PC-9 (cell line): ENCODE results near the gene SLC9A9. TPM values are rescaled to one million over a fixed set of nuclear protein-coding genes. Genes with fewer than 3 reads are reported as not detected.

Experiments
- BruUV-seq: library from RNA; stranded (reverse); fragments of 400-500 nt; replicated peaks from 2 replicates; lab custom pipeline; 2021; lab: Mats Ljungman, UMichigan
- CTCF ChIA-PET: fragments of 300-600 bp; sonication (Branson Sonifier 250); formaldehyde crosslinking; loops from one replicate; lab custom pipeline; 2022; ENCODE audit warnings: antibody characterized with exemption; lab: Charles Lee
- POLR2A ChIA-PET: fragments of 300-600 bp; sonication (Branson Sonifier 250); formaldehyde crosslinking; loops from one replicate; lab custom pipeline; 2022; ENCODE audit warnings: antibody characterized with exemption; ENCODE audit not compliant: unreplicated experiment; lab: Charles Lee
- DNase-seq, 2 experiments: peaks; one replicate each; pipeline versions ENCODE4 v3.0.0 to v3.0.0-alpha.2; 2015 to 2022; ENCODE audit warnings: mixed read lengths in 1 of 2
- H2AFZ ChIP-seq: fragments of 200-600 bp; sonication (generic); 2 replicates; pipeline ENCODE4 v1.8.1; 2017; ENCODE audit warnings: antibody characterized with exemption
- H3F3A ChIP-seq: fragments of 200-600 bp; sonication (generic); 2 replicates; pipeline ENCODE4 v1.8.1; 2017; ENCODE audit warnings: antibody characterized with exemption, mild to moderate bottlenecking, low read depth; ENCODE audit not compliant: insufficient read depth
- H3K27ac ChIP-seq: fragments of 200-600 bp; sonication (generic); 2 replicates; pipeline ENCODE4 v1.6.1; 2016; ENCODE audit warnings: mixed run types
- H3K27me3 ChIP-seq: fragments of 200-600 bp; sonication (generic); 2 replicates; pipeline ENCODE4 v1.6.1; 2016; ENCODE audit warnings: low read depth, mixed run types; ENCODE audit not compliant: insufficient read depth
- H3K36me3 ChIP-seq: fragments of 200-600 bp; sonication (generic); 2 replicates; pipeline ENCODE4 v1.6.1; 2016; ENCODE audit warnings: low read depth, mixed run types
- H3K4me1 ChIP-seq: fragments of 200-600 bp; sonication (generic); replicated peaks from 2 replicates; pipeline ENCODE4 v1.6.1; 2016; ENCODE audit warnings: mixed run types; ENCODE audit not compliant: insufficient read depth
- H3K4me2 ChIP-seq: fragments of 200-600 bp; sonication (generic); 2 replicates; pipeline ENCODE4 v1.6.1; 2017; ENCODE audit warnings: mixed run types
- H3K4me3 ChIP-seq: fragments of 200-600 bp; sonication (generic); 2 replicates; pipeline ENCODE4 v1.6.1; 2016; ENCODE audit warnings: mixed run types
- H3K79me2 ChIP-seq: fragments of 200-600 bp; sonication (generic); 2 replicates; pipeline ENCODE4 v1.6.1; 2017; ENCODE audit warnings: low read depth, mixed run types
- H3K9me2 ChIP-seq: fragments of 200-600 bp; sonication (generic); 2 replicates; pipeline ENCODE4 v1.8.1; 2017; ENCODE audit warnings: mild to moderate bottlenecking; ENCODE audit not compliant: insufficient read depth
- H3K9me3 ChIP-seq: fragments of 200-600 bp; sonication (generic); 2 replicates; pipeline ENCODE4 v1.8.1; 2016; ENCODE audit warnings: low read depth; ENCODE audit not compliant: insufficient read depth
- H4K20me1 ChIP-seq: fragments of 200-600 bp; sonication (generic); 2 replicates; pipeline ENCODE4 v1.8.1; 2017; ENCODE audit not compliant: insufficient read depth
- EZH2 ChIP-seq: fragments of 200-600 bp; sonication (generic); IDR thresholded peaks from 2 replicates; pipeline ENCODE4 v1.8.0; 2017; ENCODE audit warnings: antibody characterized with exemption, low read depth
- intact Hi-C: fragments of 100-400 bp; cut with micrococcal nuclease; formaldehyde crosslinking; loops from one replicate; pipeline ENCODE4 v1.10.0; 2022; ENCODE audit not compliant: unreplicated experiment
- total RNA-seq: library from RNA; stranded (reverse); gene quantifications from 2 replicates; pipeline ENCODE4 v1.2.3, GENCODE V29; 2021
- TF ChIP-seq, protein P1 (sequence below): fragments of 200-600 bp; sonication (generic); conservative IDR thresholded peaks from 2 replicates; pipeline ENCODE4 v1.6.1; 2017; ENCODE audit warnings: mixed run types, antibody characterized with exemption, mild to moderate bottlenecking, moderate library complexity

SLC9A9 gene
- total RNA-seq, 1 experiment from 2014 or later, result 1.7 TPM

DNA sequence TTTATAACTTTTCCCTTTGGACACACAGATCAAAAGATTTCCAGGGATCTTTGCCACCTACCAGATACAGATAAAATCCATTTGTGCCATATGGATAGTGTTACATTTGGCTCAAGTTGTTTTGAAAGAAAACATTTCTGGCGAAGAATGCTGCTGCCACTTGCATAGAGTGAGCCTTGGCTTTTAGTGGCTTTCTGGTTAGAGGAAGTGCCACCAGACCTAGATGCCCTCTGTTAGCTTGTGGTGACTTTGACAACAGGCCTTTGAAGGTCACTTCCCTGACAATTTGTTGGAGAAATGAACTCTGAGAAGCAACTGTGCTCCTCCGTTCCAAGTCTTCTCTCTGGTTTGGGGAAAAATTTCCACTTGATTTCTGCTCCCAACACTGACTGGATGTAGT lies 570.7 kb downstream of the SLC9A9 start:
- no peaks in the 10 kb centered on the region for H3K36me3 ChIP-seq
- no peaks in the 10 kb centered on the region for H3K9me3 ChIP-seq
- H3K4me3 ChIP-seq, result no peak overlapping the region
- CTCF ChIA-PET, result no interaction called here
- no peak for DNase-seq
- intact Hi-C loops, result no loop called here
- no TSS peak for BruUV-seq
- no peak overlapping the region for H3K27ac ChIP-seq
- no peaks in the 10 kb centered on the region for H4K20me1 ChIP-seq
- POLR2A ChIA-PET, result no interaction called here
- no peaks in the 10 kb centered on the region for H3K79me2 ChIP-seq
- TF ChIP-seq EZH2, result no peak
- TF ChIP-seq, protein P1, sequence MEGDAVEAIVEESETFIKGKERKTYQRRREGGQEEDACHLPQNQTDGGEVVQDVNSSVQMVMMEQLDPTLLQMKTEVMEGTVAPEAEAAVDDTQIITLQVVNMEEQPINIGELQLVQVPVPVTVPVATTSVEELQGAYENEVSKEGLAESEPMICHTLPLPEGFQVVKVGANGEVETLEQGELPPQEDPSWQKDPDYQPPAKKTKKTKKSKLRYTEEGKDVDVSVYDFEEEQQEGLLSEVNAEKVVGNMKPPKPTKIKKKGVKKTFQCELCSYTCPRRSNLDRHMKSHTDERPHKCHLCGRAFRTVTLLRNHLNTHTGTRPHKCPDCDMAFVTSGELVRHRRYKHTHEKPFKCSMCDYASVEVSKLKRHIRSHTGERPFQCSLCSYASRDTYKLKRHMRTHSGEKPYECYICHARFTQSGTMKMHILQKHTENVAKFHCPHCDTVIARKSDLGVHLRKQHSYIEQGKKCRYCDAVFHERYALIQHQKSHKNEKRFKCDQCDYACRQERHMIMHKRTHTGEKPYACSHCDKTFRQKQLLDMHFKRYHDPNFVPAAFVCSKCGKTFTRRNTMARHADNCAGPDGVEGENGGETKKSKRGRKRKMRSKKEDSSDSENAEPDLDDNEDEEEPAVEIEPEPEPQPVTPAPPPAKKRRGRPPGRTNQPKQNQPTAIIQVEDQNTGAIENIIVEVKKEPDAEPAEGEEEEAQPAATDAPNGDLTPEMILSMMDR, result no peak
- H3K4me1 ChIP-seq, result no peaks in the 10 kb centered on the region
- H3K27me3 ChIP-seq, result no peaks in the 10 kb centered on the region
- H3K4me2 ChIP-seq, result no peak overlapping the region
- H3F3A ChIP-seq, result no peaks in the 10 kb centered on the region
- no peak overlapping the region for H2AFZ ChIP-seq
- H3K9me2 ChIP-seq, result no peaks in the 10 kb centered on the region

DNA sequence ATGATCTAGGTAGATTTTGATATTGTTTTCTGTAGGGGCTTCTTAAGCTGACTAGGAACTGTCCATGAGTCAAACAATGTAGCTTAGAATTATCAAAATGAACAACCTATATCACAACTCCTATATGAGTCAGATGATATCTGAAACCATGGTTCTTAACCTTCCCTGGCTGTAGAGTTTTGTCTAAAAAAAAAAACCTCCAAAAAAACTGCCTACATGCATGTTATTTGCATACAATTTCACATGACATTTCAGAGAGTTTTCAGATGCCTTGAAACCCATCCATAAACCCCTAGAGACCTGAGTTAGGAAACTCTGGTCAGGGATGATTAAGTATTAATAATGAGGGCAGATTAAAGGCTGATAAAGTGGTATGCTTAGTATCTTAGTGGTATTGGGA lies 571.7 kb downstream of the SLC9A9 start:
- no peaks in the 10 kb centered on the region for H3K36me3 ChIP-seq
- no peak overlapping the region for H3K4me3 ChIP-seq
- H4K20me1 ChIP-seq, result no peaks in the 10 kb centered on the region
- H3K27me3 ChIP-seq, result no peaks in the 10 kb centered on the region
- H3K27ac ChIP-seq, result no peak overlapping the region
- ChIA-PET POLR2A (interaction anchor here (0.6 kb wide), 1 partner anchor 166 kb away, joined by 3 read pairs; no protein-coding TSS in a partner anchor), CTCF (interaction anchor here (0.7 kb wide), 1 partner anchor 381 kb away, joined by 6 read pairs; no protein-coding TSS in a partner anchor)
- H3K9me3 ChIP-seq, result no peaks in the 10 kb centered on the region
- BruUV-seq, result no TSS peak
- no peaks in the 10 kb centered on the region for H3F3A ChIP-seq
- intact Hi-C loops, result no loop called here
- no peaks in the 10 kb centered on the region for H3K9me2 ChIP-seq
- no peaks in the 10 kb centered on the region for H3K4me1 ChIP-seq
- TF ChIP-seq, protein P1, result no peak
- TF ChIP-seq EZH2, result no peak
- H3K4me2 ChIP-seq, result no peak overlapping the region
- no peak overlapping the region for H2AFZ ChIP-seq
- no peak for DNase-seq
- no peaks in the 10 kb centered on the region for H3K79me2 ChIP-seq

DNA sequence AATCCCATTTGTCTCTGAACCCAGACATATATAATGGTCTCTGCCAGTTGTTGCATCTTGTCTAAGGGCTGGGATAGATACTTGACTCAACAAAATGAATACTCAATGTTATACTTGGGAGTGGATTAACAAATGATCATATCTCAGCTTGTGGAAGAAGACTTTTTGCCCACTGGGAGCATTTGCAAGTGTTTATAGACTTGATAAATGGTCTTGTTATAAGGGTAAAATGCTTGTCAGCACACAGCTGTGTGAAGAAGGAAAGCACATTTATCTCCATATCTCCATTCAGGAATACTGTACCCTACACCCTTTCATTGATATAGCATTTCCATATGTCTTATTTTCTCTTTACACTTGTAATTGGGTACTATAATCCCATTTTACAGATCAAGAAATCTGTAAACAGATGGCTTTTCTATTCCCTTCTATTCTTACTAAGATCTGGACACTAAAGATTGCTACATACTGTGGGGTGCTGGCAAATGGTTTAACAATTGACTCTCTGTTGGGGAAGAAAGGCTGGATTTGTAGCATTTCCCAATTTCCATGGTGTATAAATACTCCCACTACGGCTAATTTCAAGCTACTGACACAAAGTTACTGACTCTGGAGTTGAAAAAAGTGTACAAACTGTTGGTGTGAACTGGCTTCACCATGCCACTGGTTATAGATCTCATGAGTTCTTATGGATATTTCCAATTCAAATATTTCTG lies 574.1 kb downstream of the SLC9A9 start:
- no peak for DNase-seq
- H3K4me2 ChIP-seq, result no peak overlapping the region
- no peaks in the 10 kb centered on the region for H3K27me3 ChIP-seq
- H3F3A ChIP-seq, result no peaks in the 10 kb centered on the region
- no peak overlapping the region for H3K4me3 ChIP-seq
- H2AFZ ChIP-seq, result no peak overlapping the region
- H3K9me3 ChIP-seq, result no peaks in the 10 kb centered on the region
- ChIA-PET CTCF (no interaction called here), POLR2A (no interaction called here)
- H4K20me1 ChIP-seq, result no peaks in the 10 kb centered on the region
- H3K36me3 ChIP-seq, result no peaks in the 10 kb centered on the region
- intact Hi-C loops, result no loop called here
- TF ChIP-seq, protein P1, result no peak
- TF ChIP-seq EZH2, result no peak
- no TSS peak for BruUV-seq
- H3K79me2 ChIP-seq, result no peaks in the 10 kb centered on the region
- H3K9me2 ChIP-seq, result no peaks in the 10 kb centered on the region
- H3K27ac ChIP-seq, result no peak overlapping the region
- no peaks in the 10 kb centered on the region for H3K4me1 ChIP-seq
